Hippocampal formation (tissue), 2 donors: ENCODE results near the gene HARS1.
"Not testable (repeated sequence)": the region's sequence is repeated elsewhere in the genome, so short reads cannot be mapped to it uniquely, and the experiment has no call there.

Source experiments
- DNase-seq, 2 donors: peaks; one replicate each; lab custom pipeline; 2025; lab: John Stamatoyannopoulos, UW

HARS1 gene, protein sequence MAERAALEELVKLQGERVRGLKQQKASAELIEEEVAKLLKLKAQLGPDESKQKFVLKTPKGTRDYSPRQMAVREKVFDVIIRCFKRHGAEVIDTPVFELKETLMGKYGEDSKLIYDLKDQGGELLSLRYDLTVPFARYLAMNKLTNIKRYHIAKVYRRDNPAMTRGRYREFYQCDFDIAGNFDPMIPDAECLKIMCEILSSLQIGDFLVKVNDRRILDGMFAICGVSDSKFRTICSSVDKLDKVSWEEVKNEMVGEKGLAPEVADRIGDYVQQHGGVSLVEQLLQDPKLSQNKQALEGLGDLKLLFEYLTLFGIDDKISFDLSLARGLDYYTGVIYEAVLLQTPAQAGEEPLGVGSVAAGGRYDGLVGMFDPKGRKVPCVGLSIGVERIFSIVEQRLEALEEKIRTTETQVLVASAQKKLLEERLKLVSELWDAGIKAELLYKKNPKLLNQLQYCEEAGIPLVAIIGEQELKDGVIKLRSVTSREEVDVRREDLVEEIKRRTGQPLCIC

GRCh38 chr5:140690941-140691924, at the start of gene HARS1, which contains the start of gene HARS2:
TSS of gene HARS1 (minus strand) at chr5:140691370. CDS start at chr5:140691304, 66 bp downstream.
TSS of gene HARS2 (plus strand) at chr5:140691455. CDS start at chr5:140691649, 194 bp downstream.
- peak; percentile 83 to 85 for DNase-seq

- DNase-seq, result no peak
These were observed 46.3 kb upstream of the HARS1 start for GRCh38 chr5:140737486-140737885.

DNA sequence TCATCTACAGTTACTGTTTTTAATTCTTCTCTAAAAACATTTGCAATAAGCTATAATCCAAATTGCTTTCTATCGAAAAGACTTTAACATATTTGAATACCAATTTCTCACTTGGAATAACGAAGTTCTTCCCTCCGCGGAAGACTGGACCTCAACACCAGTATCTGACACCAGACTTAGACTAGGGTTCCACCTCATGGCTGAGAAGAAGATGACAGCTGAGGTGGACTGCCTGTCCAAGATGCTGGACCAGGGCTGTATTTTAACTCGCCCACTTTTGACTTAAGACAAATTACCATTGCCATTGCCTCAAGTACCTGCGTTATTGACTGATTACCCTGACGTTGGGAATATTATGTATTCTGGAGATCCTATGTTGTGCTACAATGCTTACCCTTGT, 43.2 kb upstream of the HARS1 start:
- no peak for DNase-seq

GRCh38 chr5:140733098-140733497, 41.9 kb upstream of the HARS1 start:
- DNase-seq, result no peak

DNA sequence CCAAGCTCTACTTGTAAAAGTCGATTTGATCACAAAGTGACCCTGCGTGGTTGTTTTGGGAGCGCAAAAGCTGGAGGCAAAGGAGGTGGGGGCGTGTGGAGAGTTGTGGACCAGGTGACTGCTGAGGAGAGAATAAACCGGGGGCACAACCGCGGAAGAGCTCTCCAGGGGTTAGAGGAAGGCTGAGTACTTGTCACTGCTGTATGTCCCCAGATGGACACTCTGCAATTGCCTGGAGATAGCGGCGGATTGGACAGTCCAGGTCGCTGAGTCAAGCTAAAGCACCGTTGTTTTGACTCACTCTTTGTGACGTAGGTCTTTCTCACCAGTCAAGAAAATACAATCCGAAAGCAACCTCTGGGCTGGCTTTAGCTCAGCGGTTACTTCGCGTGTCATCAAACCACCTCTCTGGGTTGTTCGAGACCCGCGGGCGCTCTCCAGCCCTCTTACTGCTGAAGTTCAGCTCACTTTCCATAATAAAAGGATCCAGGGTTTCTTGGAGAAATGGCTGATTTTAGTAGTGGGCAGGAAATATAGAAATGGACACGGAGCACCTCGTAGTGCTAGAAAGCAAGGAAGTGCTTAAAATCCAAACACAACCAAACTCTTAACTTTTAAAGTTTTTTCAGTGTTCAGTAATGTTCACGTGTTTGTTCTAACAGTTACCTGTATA, 34.8 kb upstream of the HARS1 start:
- DNase-seq, result no peak

GRCh38 chr5:140721395-140721794, 30.2 kb upstream of the HARS1 start:
- DNase-seq, result not testable (repeated sequence)

- DNase-seq, result not testable (repeated sequence)
These were observed 29.6 kb upstream of the HARS1 start for GRCh38 chr5:140720738-140721137.

DNA sequence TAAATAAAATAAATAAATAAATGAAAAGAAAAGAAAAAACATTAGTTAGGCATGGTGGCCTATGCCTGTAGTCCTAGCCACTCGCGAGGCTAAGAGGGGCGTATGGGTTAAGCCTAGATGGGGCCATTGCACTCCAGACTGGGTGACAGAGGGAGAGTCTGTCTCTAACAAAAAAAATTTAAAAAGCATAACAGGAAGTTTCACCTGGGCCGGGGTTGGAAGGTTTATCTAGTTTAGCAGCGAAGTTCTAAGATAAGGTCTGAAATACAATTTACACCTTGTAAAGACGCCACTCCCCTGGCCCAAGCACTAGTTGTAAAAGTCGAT, 27.1 kb upstream of the HARS1 start:
- no peak for DNase-seq

DNA sequence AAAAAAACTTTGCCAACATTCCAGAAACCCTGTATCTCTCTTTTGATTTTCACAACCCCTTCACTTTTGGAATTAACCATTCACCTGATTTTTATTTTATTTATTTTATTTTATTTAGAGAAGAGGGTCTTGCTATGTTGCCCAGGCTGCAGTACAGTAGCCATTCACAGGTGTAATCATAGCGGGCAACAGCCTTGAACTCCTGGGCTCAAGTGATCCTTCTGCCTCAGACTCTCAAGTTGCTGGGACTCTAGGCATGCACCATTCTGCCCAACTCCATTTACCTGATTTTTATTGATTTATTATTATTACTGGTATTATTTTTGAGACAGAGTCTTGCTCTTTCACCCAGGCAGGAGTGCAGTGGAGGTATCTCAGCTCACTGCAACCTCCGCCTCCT, 25.1 kb upstream of the HARS1 start:
- not testable (repeated sequence) for DNase-seq

DNA sequence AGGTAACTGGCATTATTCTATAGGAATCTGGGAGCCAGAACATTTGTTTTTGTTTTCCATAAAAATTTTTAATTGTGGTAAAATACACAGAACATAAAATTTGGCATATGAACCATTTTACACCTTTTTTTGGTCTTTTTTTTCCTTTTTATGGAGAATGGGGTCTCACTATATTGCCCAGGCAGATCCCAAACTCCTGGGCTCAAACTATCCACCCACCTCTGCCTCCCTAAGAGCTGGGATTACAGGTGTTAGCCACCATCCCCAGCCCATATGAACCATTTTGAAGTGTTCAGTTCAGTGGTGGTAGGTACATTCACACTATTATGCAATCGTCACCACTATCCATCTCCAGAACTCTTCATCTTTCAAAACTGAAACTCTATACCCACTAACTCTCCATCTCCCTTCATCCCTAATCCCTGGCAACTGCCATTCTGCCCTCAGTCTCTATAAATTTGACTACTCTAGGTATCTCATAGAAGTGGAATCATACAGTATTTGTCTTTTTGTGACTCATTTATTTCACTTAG, 22.5 kb upstream of the HARS1 start:
- DNase-seq, result no peak

DNA sequence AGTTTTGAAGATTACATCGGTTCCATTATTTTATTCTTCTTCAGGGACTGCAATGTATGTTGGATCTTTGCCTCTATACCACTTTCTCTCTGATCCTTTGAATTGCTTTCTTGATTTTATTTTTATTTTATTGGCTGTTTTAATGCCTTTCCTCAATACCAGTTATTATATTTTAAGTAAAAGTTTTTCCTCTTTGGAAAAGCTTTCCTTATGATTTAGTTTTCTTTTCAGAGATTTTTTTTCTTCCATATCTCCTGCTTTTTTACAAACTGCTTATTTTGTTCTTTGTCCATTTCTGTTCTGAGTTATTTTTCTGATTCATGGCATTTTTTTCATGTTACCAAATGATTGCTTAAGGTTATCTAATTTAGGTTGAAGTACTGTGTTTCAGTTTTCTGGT, 20.6 kb upstream of the HARS1 start:
- no peak for DNase-seq

- DNase-seq, result peak; percentile 51 to 72
These were observed 19.9 kb upstream of the HARS1 start for GRCh38 chr5:140710899-140711552.

- DNase-seq, result not testable (repeated sequence)
These were observed 17.6 kb upstream of the HARS1 start for GRCh38 chr5:140708787-140709186.

GRCh38 chr5:140707812-140708211, 16.6 kb upstream of the HARS1 start:
- DNase-seq, result no peak

GRCh38 chr5:140700177-140701144, 9.3 kb upstream of the HARS1 start, which contains the start of gene ZMAT2:
TSS of gene ZMAT2 (plus strand) at chr5:140700447. CDS start at chr5:140700461, 14 bp downstream.
- DNase-seq, result peak; percentile 93 to 98

GRCh38 chr5:140696891-140697492, 5.8 kb upstream of the HARS1 start:
- no peak for DNase-seq

DNA sequence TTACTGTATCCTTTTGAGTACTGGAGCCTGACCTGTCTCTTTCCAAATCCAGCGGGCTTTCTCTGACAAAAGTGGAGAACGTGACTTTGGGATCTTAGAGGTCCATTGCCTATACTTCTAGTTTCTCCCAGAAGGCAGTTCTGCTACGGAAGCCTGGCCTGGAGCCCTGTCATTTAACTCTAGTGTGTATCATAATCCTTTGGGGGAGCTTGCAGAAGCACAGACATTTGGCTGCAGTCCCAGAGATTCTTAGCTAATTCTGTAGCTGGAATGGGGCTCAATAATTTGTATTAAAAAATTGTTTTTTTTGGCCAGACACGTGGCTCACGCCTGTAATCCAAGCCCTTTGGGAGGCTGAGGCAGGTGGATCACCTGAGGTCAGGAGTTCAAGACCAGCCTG, 3.1 kb upstream of the HARS1 start:
- DNase-seq, result no peak

GRCh38 chr5:140690376-140690932, 716 bp downstream of the HARS1 start:
- DNase-seq, result no peak

GRCh38 chr5:140678993-140679392, 12.2 kb downstream of the HARS1 start:
- no peak for DNase-seq
